Heart left ventricle (tissue), 13 donors: ENCODE data around the gene KANK2.

Experiments
- POLR2A ChIP-seq, 2 donors: fragments of 450-650 bp; IDR thresholded peaks; one replicate each; pipeline ENCODE4 v1.6.1; 2017; ENCODE audit warnings: antibody characterized with exemption in 2 of 2, mild to moderate bottlenecking in 2 of 2, moderate library complexity in 2 of 2
- TF ChIP-seq, protein P1 (sequence below), 12 donors: fragments of 200-600 bp; sonication (generic) in 4 of 12; IDR thresholded peaks; one replicate each; pipeline versions ENCODE4 v1.5.0 to v1.8.0; 2018 to 2022; ENCODE audit warnings: antibody characterized with exemption in 12 of 12, mild to moderate bottlenecking in 5 of 12
- donor health status: ischemic (EF 13 %, LVEDD 7.1; RV severe dilation, severe dysfunction).
- donor health status: DM: no; HTN: yes; CAD: no.
- donor health status: DM: no; HTN: no; CAD: no.
- donor health status: ischemic (EF 25% LVEDD 6.9; RV normal size, moderate dysfunction).
- donor health status: ischemic (EF 25% LVEDD 5.7; RV mildly dilated, moderate dysfunction).
- donor health status: ischemic (EF 35%, LVEDD 5.7; RV mildly dilated, moderate dysfunction).
- donor health status: nonischemic (EF 11% LVEDD 7.7; RV severe dilation, severe dysfunction).
- donor health status: DM: yes; HTN: yes; CAD: no.
- donor health status: PGD.
- donor health status: ischemic (EF 29% LVEDD 5.4; RV normal size, mild dysfunction).
- donor health status: nonischemic (EF 23%, LVEDD 6.1; RV moderate dilation, normal function).

DNA sequence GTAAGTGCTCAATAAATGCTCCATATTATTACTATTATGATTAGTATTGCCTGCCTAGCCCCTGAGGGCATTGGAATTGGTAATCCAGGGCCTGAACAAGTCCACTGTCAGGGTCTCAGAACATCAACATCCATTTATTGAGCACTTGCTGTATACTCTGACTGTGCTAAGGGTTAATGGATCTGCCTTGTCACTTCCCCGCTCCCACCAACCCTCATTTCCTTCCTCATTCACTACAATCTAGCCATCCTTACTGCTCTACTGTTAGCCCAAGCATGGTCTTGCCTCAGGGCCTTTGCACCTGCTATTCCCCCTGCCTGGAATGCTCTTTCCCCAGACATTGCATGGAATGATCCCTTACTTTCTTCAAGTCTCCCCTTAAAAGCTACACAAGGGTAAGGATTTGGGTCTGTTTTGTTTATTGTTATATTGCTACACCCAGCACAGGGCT lies 29.4 kb upstream of the KANK2 start:
- TF ChIP-seq, protein P1, sequence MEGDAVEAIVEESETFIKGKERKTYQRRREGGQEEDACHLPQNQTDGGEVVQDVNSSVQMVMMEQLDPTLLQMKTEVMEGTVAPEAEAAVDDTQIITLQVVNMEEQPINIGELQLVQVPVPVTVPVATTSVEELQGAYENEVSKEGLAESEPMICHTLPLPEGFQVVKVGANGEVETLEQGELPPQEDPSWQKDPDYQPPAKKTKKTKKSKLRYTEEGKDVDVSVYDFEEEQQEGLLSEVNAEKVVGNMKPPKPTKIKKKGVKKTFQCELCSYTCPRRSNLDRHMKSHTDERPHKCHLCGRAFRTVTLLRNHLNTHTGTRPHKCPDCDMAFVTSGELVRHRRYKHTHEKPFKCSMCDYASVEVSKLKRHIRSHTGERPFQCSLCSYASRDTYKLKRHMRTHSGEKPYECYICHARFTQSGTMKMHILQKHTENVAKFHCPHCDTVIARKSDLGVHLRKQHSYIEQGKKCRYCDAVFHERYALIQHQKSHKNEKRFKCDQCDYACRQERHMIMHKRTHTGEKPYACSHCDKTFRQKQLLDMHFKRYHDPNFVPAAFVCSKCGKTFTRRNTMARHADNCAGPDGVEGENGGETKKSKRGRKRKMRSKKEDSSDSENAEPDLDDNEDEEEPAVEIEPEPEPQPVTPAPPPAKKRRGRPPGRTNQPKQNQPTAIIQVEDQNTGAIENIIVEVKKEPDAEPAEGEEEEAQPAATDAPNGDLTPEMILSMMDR (IDR thresholded peaks at IDR 0.05) = no peak
- no peak for TF ChIP-seq POLR2A (IDR thresholded peaks at IDR 0.05)
